ENCODE measurements around the gene TST. TPM values are rescaled to one million over a fixed set of nuclear protein-coding genes. Genes with fewer than 3 reads are reported as not detected.

The TST gene
- total and polyA plus RNA-seq, 4 donors, result 30.2 to 107 (median 56.7) TPM

DNA sequence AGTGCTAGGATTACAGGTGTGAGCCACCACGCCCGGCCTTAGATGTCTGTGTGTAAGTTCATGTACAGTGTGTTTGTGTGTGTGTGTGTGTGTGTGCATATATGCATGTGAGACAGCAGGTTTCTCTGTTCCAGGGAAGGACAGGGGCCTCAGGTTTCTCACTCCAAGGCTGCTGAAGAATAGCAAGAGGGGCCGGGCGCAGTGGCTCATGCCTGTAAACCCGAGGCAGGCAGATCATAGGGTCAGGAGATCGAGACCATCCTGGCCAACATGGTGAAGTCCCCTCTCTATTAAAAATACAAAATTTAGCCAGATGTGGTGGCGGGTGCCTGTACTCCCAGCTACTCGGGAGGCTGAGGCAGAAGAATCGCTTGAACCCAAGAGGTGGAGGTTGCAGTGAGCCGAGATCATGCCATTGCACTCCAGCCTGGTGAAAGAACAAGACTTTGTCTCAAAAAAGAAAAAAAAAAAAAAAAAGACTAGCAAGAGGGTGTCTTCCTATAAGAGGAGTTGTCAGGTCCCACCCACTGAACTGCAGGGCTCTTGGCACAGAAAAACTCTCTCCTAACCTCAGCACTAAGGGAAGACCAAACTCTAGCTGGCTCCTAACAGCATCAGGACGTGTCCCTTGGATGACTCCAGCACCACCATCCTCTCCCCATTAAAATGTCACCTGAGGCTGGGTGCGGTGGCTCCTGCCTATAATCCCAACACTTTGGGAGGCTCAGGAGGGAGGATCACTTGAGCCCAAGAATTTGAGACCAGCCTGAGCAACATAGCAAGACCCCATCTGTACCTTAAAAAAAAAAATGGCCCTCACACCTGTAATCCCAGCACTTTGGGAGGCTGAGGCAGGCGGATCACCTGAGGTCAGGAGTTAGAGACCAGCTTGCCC is 40.0 kb downstream of the TST start:
- no peaks in the 10 kb centered on the region for H3K9me3 ChIP-seq (ENCODE audit: control insufficient read depth in 4 of 4, insufficient read depth in 3 of 4, low read length in 3 of 4)
- DNase-seq (no peak), ATAC-seq (ENCODE audit: insufficient read depth, low FRiP score) (no peak)
- TF ChIP-seq, protein P1, sequence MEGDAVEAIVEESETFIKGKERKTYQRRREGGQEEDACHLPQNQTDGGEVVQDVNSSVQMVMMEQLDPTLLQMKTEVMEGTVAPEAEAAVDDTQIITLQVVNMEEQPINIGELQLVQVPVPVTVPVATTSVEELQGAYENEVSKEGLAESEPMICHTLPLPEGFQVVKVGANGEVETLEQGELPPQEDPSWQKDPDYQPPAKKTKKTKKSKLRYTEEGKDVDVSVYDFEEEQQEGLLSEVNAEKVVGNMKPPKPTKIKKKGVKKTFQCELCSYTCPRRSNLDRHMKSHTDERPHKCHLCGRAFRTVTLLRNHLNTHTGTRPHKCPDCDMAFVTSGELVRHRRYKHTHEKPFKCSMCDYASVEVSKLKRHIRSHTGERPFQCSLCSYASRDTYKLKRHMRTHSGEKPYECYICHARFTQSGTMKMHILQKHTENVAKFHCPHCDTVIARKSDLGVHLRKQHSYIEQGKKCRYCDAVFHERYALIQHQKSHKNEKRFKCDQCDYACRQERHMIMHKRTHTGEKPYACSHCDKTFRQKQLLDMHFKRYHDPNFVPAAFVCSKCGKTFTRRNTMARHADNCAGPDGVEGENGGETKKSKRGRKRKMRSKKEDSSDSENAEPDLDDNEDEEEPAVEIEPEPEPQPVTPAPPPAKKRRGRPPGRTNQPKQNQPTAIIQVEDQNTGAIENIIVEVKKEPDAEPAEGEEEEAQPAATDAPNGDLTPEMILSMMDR (IDR thresholded peaks at IDR 0.05; ENCODE audit: control extremely low read depth, extremely low read depth), result no peak
- WGBS, 2 donors, result 92 to 93% methylated on average over 13 of the region's 13 CpGs
- H3K4me3 ChIP-seq, result no peak overlapping the region
- no peak overlapping the region for H3K9ac ChIP-seq (ENCODE audit: insufficient read depth in 1 of 2, low read length in 2 of 2)
- H3K4me1 ChIP-seq (ENCODE audit: control insufficient read depth in 5 of 5, insufficient read depth in 5 of 5, low read length in 5 of 5), result peaks cover 0 to 5% (median 0%) of the 10 kb centered on the region in 5 donors
- no peak overlapping the region for H3K27ac ChIP-seq (ENCODE audit: low read depth in 1 of 2, low read length in 1 of 2)
- no peaks in the 10 kb centered on the region for H3K36me3 ChIP-seq (ENCODE audit: control insufficient read depth in 4 of 4, insufficient read depth in 4 of 4, low read length in 4 of 4)
- H3K27me3 ChIP-seq (ENCODE audit: control insufficient read depth in 3 of 3, insufficient read depth in 3 of 3, low read length in 2 of 3), result peaks cover 0 to 3% (median 0%) of the 10 kb centered on the region in 3 donors

DNA sequence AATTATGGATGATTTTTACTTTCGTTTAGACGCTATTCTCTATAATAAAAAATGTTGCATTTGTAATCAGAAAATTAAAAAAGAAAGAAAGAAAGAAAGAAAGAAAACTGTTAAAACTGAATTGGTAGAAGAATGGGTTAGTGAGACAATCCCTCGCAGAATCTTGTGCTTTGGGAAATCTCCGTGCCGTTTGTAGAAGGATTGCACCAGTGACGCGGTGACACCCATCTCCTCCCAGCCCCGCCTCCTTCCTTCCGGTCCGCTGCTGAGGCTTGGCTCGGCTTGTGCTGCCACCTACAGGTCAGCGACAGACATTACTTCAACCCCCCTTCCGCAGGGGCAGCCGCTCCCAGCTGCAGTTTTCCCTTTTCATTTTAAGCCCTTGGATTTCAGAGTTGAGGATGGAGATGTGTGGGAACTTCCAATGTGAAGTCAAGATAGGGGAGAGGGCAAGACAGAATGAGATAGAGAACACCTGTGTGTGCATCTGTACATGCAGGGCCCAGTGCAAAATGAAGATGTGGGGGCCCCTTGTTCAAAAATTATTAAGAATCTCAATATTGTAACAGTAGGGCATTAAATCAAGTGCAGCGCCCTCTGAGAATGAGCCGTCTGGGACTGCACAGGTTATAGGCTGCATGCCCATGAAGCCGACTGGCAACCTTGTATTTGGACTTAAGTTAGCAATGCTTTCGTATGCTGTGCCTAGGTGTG is 41.1 kb downstream of the TST start:
- Histone ChIP-seq H3K9ac (ENCODE audit: insufficient read depth in 1 of 2, low read length in 2 of 2) (peak overlapping the region in 1 of 2 donors; percentile 63), H3K36me3 (ENCODE audit: control insufficient read depth in 4 of 4, insufficient read depth in 4 of 4, low read length in 4 of 4) (no peaks in the 10 kb centered on the region), H3K27me3 (ENCODE audit: control insufficient read depth in 3 of 3, insufficient read depth in 3 of 3, low read length in 2 of 3) (peaks cover 0 to 3% (median 0%) of the 10 kb centered on the region in 3 donors), H3K4me1 (ENCODE audit: control insufficient read depth in 5 of 5, insufficient read depth in 5 of 5, low read length in 5 of 5) (peaks cover 0 to 5% (median 0%) of the 10 kb centered on the region in 5 donors), H3K27ac (ENCODE audit: low read depth in 1 of 2, low read length in 1 of 2) (no peak overlapping the region), H3K4me3 (no peak overlapping the region), H3K9me3 (ENCODE audit: control insufficient read depth in 4 of 4, insufficient read depth in 3 of 4, low read length in 3 of 4) (no peaks in the 10 kb centered on the region)
- DNase-seq (peak; percentile 92 to 94 (median 93)), ATAC-seq (ENCODE audit: insufficient read depth, low FRiP score) (peak; percentile 96)
- TF ChIP-seq, protein P1 (IDR thresholded peaks at IDR 0.05; ENCODE audit: control extremely low read depth, extremely low read depth), result peak; percentile 95
- 15 to 16% methylated on average over 18 of the region's 18 CpGs for WGBS, 2 donors

DNA sequence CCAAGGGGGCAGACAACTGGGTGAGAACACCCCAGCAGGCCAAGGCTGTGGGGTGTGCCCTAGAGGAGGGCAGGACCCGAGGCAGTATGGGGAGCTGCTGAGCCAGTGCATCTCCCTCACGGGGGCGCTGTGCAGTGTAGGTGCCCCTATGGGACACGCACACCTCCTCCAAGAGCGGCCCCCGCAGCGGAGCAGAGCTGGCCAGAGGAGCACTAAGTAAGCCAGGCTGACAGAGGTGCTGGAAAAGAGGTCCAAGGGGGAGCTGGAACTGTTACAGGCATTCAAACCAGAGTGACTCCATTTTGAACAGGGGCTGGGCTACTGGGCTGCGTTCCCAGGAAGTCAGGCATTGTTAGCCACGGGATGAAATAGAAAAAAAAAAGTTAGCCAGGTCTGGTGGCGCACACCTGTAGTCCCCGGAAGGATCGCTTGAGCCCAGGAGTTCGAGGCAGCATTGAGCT is 41.8 kb downstream of the TST start:
- Histone ChIP-seq H3K9ac (ENCODE audit: insufficient read depth in 1 of 2, low read length in 2 of 2) (peak overlapping the region in 1 of 2 donors; percentile 63), H3K4me1 (ENCODE audit: control insufficient read depth in 5 of 5, insufficient read depth in 5 of 5, low read length in 5 of 5) (peaks cover 0 to 5% (median 0%) of the 10 kb centered on the region in 5 donors), H3K9me3 (ENCODE audit: control insufficient read depth in 4 of 4, insufficient read depth in 3 of 4, low read length in 3 of 4) (no peaks in the 10 kb centered on the region), H3K27ac (ENCODE audit: low read depth in 1 of 2, low read length in 1 of 2) (no peak overlapping the region), H3K27me3 (ENCODE audit: control insufficient read depth in 3 of 3, insufficient read depth in 3 of 3, low read length in 2 of 3) (peaks cover 0 to 3% (median 0%) of the 10 kb centered on the region in 3 donors), H3K4me3 (no peak overlapping the region), H3K36me3 (ENCODE audit: control insufficient read depth in 4 of 4, insufficient read depth in 4 of 4, low read length in 4 of 4) (no peaks in the 10 kb centered on the region)
- peak; percentile 22 to 47 (median 31) for DNase-seq
- TF ChIP-seq, protein P1 (IDR thresholded peaks at IDR 0.05; ENCODE audit: control extremely low read depth, extremely low read depth), result no peak
- peak; percentile 42 for ATAC-seq (ENCODE audit: insufficient read depth, low FRiP score)
- WGBS, 2 donors, result 17 to 25% methylated on average over 13 of the region's 13 CpGs

Data from lung (tissue), 12 donors.